ENCODE results near the gene NGRN.

NGRN gene

DNA sequence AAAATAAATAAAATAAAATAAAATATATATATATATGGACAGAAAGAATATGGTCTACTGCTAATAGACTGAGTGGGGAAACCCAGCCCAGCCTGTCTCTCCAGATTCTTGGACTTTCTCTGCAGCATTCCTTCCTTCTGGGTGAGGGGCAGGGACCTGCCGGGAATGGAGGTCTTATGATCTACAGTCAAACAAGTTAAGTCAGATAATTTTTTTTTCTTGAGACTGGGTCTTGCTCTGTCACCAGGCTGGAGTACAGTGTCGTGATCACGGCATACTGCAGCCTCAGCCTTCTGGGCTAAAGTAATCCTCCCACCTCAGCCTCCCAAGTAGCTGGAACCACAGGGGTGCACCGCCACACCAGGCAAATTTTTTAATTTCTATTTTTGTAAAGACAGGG is 53.1 kb downstream of the NGRN start:
- no peak for DNase-seq (ENCODE audit: low read depth in 2 of 2)

DNA sequence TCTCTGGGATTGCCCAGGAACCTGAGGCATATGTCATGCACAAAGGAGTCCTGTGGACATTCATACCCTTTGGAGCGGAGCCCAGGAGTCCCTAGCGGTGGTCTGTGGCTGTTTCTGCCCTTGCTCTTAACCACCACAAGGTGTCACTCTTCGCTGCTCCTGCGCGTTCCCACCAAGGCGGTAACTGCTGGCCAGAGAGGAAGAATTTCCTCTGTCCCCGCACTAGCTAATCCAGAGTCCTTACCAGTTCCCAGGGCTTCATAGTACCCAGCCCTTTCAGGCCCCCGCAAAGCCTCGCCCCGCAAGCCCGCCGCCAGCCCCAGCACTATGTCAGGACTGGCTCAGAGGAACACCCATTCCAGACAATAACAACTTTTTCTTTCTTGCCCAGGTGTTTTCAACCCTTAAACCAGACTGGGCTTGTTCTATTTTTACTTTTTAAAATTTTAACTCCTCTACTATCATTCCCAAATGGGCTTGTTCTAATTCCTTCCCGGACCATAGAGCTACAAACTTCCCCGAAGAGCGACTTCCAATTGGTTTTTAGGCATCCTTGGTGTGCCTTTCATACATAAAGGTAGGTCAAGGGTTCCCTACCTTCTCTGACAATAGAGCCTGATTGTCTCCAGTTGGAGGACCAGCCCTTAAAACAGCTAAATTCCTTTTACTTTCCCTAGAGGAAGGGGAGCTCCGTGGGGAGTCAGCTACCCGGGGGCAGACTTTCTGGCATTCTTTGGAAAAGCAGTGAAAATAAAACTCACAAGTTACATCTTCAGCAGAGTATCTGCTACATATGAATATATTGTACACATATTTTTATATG is 54.8 kb downstream of the NGRN start:
- peak; percentile 14 to 28 for DNase-seq (ENCODE audit: low read depth in 2 of 2)

DNA sequence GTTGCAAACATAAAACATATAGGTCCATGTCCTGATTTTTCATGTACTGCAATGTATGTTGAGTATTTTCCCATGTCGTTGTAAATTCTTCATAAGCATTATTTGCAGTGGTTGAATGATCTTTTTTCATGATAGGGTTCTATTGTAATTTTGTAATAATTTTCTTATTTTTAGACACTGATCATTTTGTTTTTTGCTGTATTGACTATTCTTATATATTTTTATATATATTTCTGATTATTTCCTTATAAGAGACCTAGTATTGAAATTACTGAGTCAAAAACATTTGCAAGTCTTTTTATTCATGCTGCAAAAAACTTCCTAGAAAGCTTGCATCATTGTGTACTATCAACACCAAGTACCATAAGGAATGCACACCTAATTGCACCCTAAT is 55.4 kb downstream of the NGRN start:
- no peak for DNase-seq (ENCODE audit: low read depth in 2 of 2)
